ENCODE measurements around the gene RNF125. TPM values are rescaled to one million over a fixed set of nuclear protein-coding genes. Genes with fewer than 3 reads are reported as not detected.
A peak's percentile ranks its signal among the peaks of the same experiment; 100 is the strongest.
"Not testable (repeated sequence)": the region's sequence is repeated elsewhere in the genome, so short reads cannot be mapped to it uniquely, and the experiment has no call there.

RNF125 gene
- total RNA-seq, 1 donor from 2014 or later, result 8.1 TPM

GRCh38 chr18:31996007-31996406 is 22.6 kb upstream of the RNF125 start:
- Histone ChIP-seq H3K9me3 (no peaks in the 10 kb centered on the region), H3K4me1 (no peaks in the 10 kb centered on the region), H3K27me3 (ENCODE audit: low read depth) (no peaks in the 10 kb centered on the region), H3K27ac (no peak overlapping the region), H3K36me3 (no peaks in the 10 kb centered on the region), H3K4me3 (no peak overlapping the region)
- intact Hi-C loops (cut with DNase I), result no loop called here
- DNase-seq (no peak), ATAC-seq (no peak)
- TF ChIP-seq CTCF (IDR thresholded peaks at IDR 0.05), result no peak

DNA sequence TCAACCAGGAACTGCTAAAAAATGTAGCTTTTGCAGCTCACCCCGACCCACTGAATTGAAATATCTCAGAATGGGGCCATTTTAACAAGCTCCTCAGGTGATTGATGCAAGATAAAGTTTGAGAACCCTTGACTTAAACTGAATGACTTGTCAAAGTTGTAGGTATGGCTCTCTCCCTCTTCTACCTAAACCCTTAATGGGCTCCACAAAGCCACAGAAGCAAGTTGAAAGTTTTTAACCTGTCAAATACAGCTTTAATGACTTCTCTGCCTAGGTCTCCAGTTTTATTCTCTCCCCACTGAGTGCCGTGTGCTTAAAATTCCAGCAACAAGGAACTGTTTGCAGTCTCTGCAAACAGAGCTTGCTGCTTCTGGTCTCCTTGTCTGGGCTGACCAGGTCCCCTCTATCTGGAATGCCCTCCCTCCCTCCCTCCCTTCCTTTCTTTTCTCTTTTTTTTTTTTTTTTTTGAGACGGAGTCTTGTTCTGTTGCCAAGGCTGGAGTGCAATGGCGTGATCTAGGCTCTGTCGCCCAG is 19.7 kb upstream of the RNF125 start:
- intact Hi-C loops (cut with DNase I), result no loop called here
- Histone ChIP-seq H3K27me3 (ENCODE audit: low read depth) (no peaks in the 10 kb centered on the region), H3K4me3 (no peak overlapping the region), H3K36me3 (no peaks in the 10 kb centered on the region), H3K4me1 (no peaks in the 10 kb centered on the region), H3K9me3 (no peaks in the 10 kb centered on the region), H3K27ac (no peak overlapping the region)
- DNase-seq, result no peak
- peak; percentile 54 to 61 for ATAC-seq
- TF ChIP-seq CTCF (IDR thresholded peaks at IDR 0.05), result no peak

- H3K36me3 ChIP-seq; ATAC-seq; intact Hi-C loops (cut with DNase I); DNase-seq; H3K9me3 ChIP-seq; H3K4me1 ChIP-seq; H3K27ac ChIP-seq; H3K27me3 ChIP-seq (ENCODE audit: low read depth); H3K4me3 ChIP-seq: not testable (repeated sequence)
Measured at GRCh38 chr18:32001141-32001540, 17.5 kb upstream of the RNF125 start.

DNA sequence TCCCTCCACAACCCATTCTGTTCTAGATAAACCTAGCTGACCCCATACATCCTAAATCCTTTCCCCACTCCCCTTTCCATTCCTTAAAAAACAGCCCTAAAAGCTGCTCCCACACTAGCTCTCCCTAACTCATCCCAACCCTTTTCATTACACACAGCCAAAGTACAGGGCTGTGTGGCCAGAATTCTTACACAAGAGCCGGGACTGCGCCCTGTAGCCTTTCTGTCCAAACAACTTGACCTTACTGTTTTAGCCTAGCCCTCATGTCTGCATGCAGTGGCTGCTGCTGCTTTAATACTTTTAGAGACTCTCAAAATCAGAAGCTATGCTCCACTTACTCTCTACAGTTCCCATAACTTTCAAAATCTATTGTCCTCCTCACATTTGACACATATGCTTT is 14.8 kb upstream of the RNF125 start:
- H3K4me1 ChIP-seq; intact Hi-C loops (cut with DNase I); H3K27ac ChIP-seq; H3K4me3 ChIP-seq; DNase-seq; H3K9me3 ChIP-seq; H3K27me3 ChIP-seq (ENCODE audit: low read depth); ATAC-seq; H3K36me3 ChIP-seq: not testable (repeated sequence)

DNA sequence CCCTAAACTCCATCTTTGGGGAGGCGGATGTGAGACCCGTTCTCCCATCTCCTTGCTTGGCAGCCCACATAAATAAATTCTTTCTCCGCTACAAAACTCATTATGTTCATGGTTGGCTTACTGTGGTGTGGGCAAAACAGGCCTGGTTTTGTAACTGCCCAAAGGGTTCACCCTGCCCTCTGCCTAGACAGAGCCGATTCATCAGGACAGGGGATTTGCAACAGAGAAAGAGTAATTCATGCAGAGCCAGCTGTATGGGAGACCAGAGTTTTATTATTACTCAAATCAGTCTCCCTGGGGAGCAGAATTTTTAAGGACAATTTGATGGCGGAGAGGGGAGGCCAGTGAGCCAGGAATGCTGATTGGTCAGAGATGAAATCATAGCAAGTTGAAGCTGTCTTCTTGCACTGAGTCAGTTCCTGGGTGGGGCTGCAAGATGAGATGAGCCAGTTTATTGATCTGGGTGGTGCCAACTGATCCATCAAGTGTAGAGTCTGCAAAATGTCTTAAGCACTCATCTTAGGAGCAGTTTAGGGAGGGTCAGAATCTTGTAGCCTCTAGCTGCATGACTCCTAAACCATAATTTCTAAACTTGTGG is 8.4 kb upstream of the RNF125 start:
- Histone ChIP-seq H3K27ac (no peak overlapping the region), H3K27me3 (ENCODE audit: low read depth) (no peaks in the 10 kb centered on the region), H3K4me3 (no peak overlapping the region), H3K9me3 (no peaks in the 10 kb centered on the region), H3K4me1 (no peaks in the 10 kb centered on the region), H3K36me3 (no peaks in the 10 kb centered on the region)
- intact Hi-C loops (cut with DNase I), result no loop called here
- DNase-seq (no peak), ATAC-seq (no peak)
- no peak for TF ChIP-seq CTCF (IDR thresholded peaks at IDR 0.05)

- intact Hi-C loops (cut with DNase I), result no loop called here
- Histone ChIP-seq H3K4me1 (no peaks in the 10 kb centered on the region), H3K36me3 (no peaks in the 10 kb centered on the region), H3K9me3 (no peaks in the 10 kb centered on the region), H3K27ac (no peak overlapping the region), H3K27me3 (ENCODE audit: low read depth) (no peaks in the 10 kb centered on the region), H3K4me3 (no peak overlapping the region)
- ATAC-seq (no peak), DNase-seq (no peak)
- no peak for TF ChIP-seq CTCF (IDR thresholded peaks at IDR 0.05)
Measured at GRCh38 chr18:32011193-32011592, 7.4 kb upstream of the RNF125 start.

Data from lower lobe of right lung (tissue), 2 donors.